ENCODE data around the gene PKP2.
A peak's percentile ranks its signal among the peaks of the same experiment; 100 is the strongest.
"Not testable (repeated sequence)": the region's sequence is repeated elsewhere in the genome, so short reads cannot be mapped to it uniquely, and the experiment has no call there.

The PKP2 gene

GRCh38 chr12:32879066-32879465, 17.5 kb downstream of the PKP2 start:
- H3K4me1 ChIP-seq (ENCODE audit: control insufficient read depth, insufficient read depth, low read length) = peaks cover 25% of the 10 kb centered on the region
- not testable (repeated sequence) for H3K9me3 ChIP-seq (ENCODE audit: control insufficient read depth, low read length); H3K36me3 ChIP-seq (ENCODE audit: control insufficient read depth, insufficient read depth, low read length, severe bottlenecking); H3K4me3 ChIP-seq (ENCODE audit: low read length); H3K9ac ChIP-seq (ENCODE audit: low read length); H3K27me3 ChIP-seq (replicated peaks; ENCODE audit: control insufficient read depth, insufficient read depth, low read length); DNase-seq (ENCODE audit: low read depth)

GRCh38 chr12:32877601-32878459, 18.7 kb downstream of the PKP2 start:
- peaks cover 4% of the 10 kb centered on the region for H3K27me3 ChIP-seq (replicated peaks; ENCODE audit: control insufficient read depth, insufficient read depth, low read length)
- H3K36me3 ChIP-seq (ENCODE audit: control insufficient read depth, insufficient read depth, low read length, severe bottlenecking) = no peaks in the 10 kb centered on the region
- peaks cover 25% of the 10 kb centered on the region for H3K4me1 ChIP-seq (ENCODE audit: control insufficient read depth, insufficient read depth, low read length)
- no peaks in the 10 kb centered on the region for H3K9me3 ChIP-seq (ENCODE audit: control insufficient read depth, low read length)
- peak overlapping the region; percentile 43 for H3K9ac ChIP-seq (ENCODE audit: low read length)
- no peak for DNase-seq (ENCODE audit: low read depth)
- no peak overlapping the region for H3K4me3 ChIP-seq (ENCODE audit: low read length)

DNA sequence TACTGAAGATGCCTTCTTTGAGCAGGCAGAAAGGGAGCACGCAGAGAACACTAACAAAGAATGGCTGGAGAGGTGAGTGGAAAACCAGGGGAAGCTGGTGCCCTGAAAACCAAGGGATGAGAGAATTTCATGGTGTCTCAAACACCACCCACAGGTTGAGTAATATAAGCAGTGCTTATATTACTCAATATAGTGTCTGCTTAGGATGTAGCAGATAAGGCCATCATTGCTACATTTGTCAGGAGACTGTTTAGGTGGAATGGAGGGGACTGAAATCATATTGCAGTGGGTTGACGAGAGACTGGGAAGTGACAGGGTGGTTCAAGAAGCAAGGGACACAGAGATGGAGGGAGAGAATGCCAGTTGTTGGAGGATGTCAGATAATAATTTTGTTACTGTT, 20.6 kb downstream of the PKP2 start:
- H3K4me3 ChIP-seq (ENCODE audit: low read length) = no peak overlapping the region
- DNase-seq (ENCODE audit: low read depth) = no peak
- H3K9ac ChIP-seq (ENCODE audit: low read length) = no peak overlapping the region
- H3K27me3 ChIP-seq (replicated peaks; ENCODE audit: control insufficient read depth, insufficient read depth, low read length) = peaks cover 4% of the 10 kb centered on the region
- no peaks in the 10 kb centered on the region for H3K9me3 ChIP-seq (ENCODE audit: control insufficient read depth, low read length)
- H3K4me1 ChIP-seq (ENCODE audit: control insufficient read depth, insufficient read depth, low read length) = peaks cover 25% of the 10 kb centered on the region
- H3K36me3 ChIP-seq (ENCODE audit: control insufficient read depth, insufficient read depth, low read length, severe bottlenecking) = no peaks in the 10 kb centered on the region

GRCh38 chr12:32874975-32875374, 21.6 kb downstream of the PKP2 start:
- no peak for DNase-seq (ENCODE audit: low read depth)
- no peak overlapping the region for H3K4me3 ChIP-seq (ENCODE audit: low read length)
- peaks cover 28% of the 10 kb centered on the region for H3K4me1 ChIP-seq (ENCODE audit: control insufficient read depth, insufficient read depth, low read length)
- no peaks in the 10 kb centered on the region for H3K9me3 ChIP-seq (ENCODE audit: control insufficient read depth, low read length)
- H3K27me3 ChIP-seq (replicated peaks; ENCODE audit: control insufficient read depth, insufficient read depth, low read length) = peaks cover 4% of the 10 kb centered on the region
- no peaks in the 10 kb centered on the region for H3K36me3 ChIP-seq (ENCODE audit: control insufficient read depth, insufficient read depth, low read length, severe bottlenecking)
- no peak overlapping the region for H3K9ac ChIP-seq (ENCODE audit: low read length)

DNA sequence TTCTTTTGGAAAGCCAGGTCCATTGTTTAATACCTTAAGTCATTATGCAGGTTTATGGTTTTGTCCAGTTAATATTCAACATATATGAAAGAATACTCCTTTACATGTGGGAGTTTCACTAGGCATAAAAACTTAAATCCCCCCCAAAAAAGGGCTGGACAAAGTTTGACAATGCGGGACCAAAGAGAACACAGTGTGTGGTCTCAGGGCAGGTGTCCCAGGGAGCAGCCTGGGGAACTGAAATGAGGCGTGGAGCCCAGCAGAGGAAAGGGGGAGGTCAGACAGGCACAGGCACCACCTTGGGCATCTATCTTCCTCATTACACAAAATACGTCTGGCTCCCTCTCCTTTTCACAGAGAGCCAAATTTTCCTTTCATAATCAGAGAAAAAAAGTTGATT, 22.5 kb downstream of the PKP2 start:
- Histone ChIP-seq H3K27me3 (replicated peaks; ENCODE audit: control insufficient read depth, insufficient read depth, low read length) (peaks cover 4% of the 10 kb centered on the region), H3K4me1 (ENCODE audit: control insufficient read depth, insufficient read depth, low read length) (peaks cover 29% of the 10 kb centered on the region), H3K36me3 (ENCODE audit: control insufficient read depth, insufficient read depth, low read length, severe bottlenecking) (no peaks in the 10 kb centered on the region), H3K4me3 (ENCODE audit: low read length) (no peak overlapping the region), H3K9me3 (ENCODE audit: control insufficient read depth, low read length) (no peaks in the 10 kb centered on the region), H3K9ac (ENCODE audit: low read length) (no peak overlapping the region)
- no peak for DNase-seq (ENCODE audit: low read depth)

DNA sequence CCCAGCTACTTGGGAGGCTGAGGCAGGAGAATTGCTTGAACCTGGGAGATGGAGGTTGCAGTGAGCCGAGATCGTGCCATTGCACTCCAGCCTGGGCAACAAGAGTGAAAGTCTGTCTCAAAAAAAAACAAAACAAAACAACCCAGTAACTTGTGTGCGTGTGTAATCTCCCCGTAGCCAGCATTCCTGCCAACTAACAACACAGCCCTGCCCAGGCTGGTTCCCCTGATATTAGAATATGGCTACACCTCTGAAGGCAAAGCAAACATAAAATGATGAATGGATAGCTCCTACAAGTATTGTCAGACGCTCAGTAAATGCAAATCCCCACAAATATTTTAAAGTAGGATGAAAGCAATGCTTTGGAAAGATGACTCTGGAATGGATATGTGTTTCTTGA, 24.2 kb downstream of the PKP2 start:
- H3K4me3 ChIP-seq (ENCODE audit: low read length); H3K36me3 ChIP-seq (ENCODE audit: control insufficient read depth, insufficient read depth, low read length, severe bottlenecking); DNase-seq (ENCODE audit: low read depth); H3K9me3 ChIP-seq (ENCODE audit: control insufficient read depth, low read length); H3K27me3 ChIP-seq (replicated peaks; ENCODE audit: control insufficient read depth, insufficient read depth, low read length); H3K9ac ChIP-seq (ENCODE audit: low read length): not testable (repeated sequence)
- peaks cover 21% of the 10 kb centered on the region for H3K4me1 ChIP-seq (ENCODE audit: control insufficient read depth, insufficient read depth, low read length)

DNA sequence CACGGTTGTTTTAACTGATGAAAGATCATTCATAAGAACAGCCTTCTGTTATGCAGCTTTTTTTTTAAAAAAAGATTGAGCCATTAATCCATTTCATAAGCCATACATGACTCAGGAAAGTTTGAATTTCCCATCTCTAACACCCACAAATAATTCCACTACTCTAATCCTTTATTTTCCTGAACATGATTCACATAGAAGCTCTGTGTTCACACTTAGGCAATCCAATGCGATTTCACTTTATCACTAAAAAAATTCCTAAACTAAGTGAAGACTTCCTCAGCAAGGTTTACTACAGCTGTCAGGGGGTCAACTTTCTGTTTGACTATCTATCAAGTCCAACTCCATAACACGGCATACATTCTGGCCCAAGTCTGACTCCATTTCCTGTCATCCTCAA, 25.9 kb downstream of the PKP2 start:
- Histone ChIP-seq H3K9ac (ENCODE audit: low read length) (no peak overlapping the region), H3K9me3 (ENCODE audit: control insufficient read depth, low read length) (no peaks in the 10 kb centered on the region), H3K4me3 (ENCODE audit: low read length) (no peak overlapping the region), H3K36me3 (ENCODE audit: control insufficient read depth, insufficient read depth, low read length, severe bottlenecking) (no peaks in the 10 kb centered on the region), H3K4me1 (ENCODE audit: control insufficient read depth, insufficient read depth, low read length) (peaks cover 5% of the 10 kb centered on the region), H3K27me3 (replicated peaks; ENCODE audit: control insufficient read depth, insufficient read depth, low read length) (peaks cover 4% of the 10 kb centered on the region)
- DNase-seq (ENCODE audit: low read depth) = no peak

GRCh38 chr12:32868885-32869284, 27.7 kb downstream of the PKP2 start:
- no peak for DNase-seq (ENCODE audit: low read depth)
- Histone ChIP-seq H3K27me3 (replicated peaks; ENCODE audit: control insufficient read depth, insufficient read depth, low read length) (no peaks in the 10 kb centered on the region), H3K9ac (ENCODE audit: low read length) (no peak overlapping the region), H3K4me1 (ENCODE audit: control insufficient read depth, insufficient read depth, low read length) (peaks cover 4% of the 10 kb centered on the region), H3K4me3 (ENCODE audit: low read length) (no peak overlapping the region), H3K9me3 (ENCODE audit: control insufficient read depth, low read length) (no peaks in the 10 kb centered on the region), H3K36me3 (ENCODE audit: control insufficient read depth, insufficient read depth, low read length, severe bottlenecking) (no peaks in the 10 kb centered on the region)

GRCh38 chr12:32864731-32865130, 31.8 kb downstream of the PKP2 start:
- H3K9me3 ChIP-seq (ENCODE audit: control insufficient read depth, low read length) = no peaks in the 10 kb centered on the region
- H3K4me3 ChIP-seq (ENCODE audit: low read length) = no peak overlapping the region
- no peaks in the 10 kb centered on the region for H3K27me3 ChIP-seq (replicated peaks; ENCODE audit: control insufficient read depth, insufficient read depth, low read length)
- no peaks in the 10 kb centered on the region for H3K36me3 ChIP-seq (ENCODE audit: control insufficient read depth, insufficient read depth, low read length, severe bottlenecking)
- H3K4me1 ChIP-seq (ENCODE audit: control insufficient read depth, insufficient read depth, low read length) = no peaks in the 10 kb centered on the region
- DNase-seq (ENCODE audit: low read depth) = no peak
- H3K9ac ChIP-seq (ENCODE audit: low read length) = no peak overlapping the region

DNA sequence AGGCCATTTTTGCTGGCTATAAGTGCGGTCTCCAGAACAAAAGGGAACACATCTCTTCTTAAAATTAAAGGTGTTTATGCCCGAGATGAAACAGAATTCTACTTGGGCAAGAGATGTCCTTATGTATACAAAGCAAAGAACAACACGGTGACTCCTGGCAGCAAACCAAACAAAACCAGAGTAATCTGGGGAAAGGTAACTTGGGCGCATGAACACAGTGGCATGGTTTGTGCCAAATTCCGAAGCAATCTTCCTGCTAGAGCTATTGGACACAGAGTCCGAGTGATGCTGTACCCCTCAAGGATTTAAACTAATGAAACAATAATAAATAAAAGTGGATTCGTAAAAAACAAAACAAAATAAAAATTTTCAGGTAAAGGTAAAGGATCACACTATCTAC, 33.4 kb downstream of the PKP2 start:
- DNase-seq (ENCODE audit: low read depth) = no peak
- H3K4me3 ChIP-seq (ENCODE audit: low read length) = no peak overlapping the region
- H3K36me3 ChIP-seq (ENCODE audit: control insufficient read depth, insufficient read depth, low read length, severe bottlenecking) = no peaks in the 10 kb centered on the region
- no peaks in the 10 kb centered on the region for H3K4me1 ChIP-seq (ENCODE audit: control insufficient read depth, insufficient read depth, low read length)
- no peaks in the 10 kb centered on the region for H3K27me3 ChIP-seq (replicated peaks; ENCODE audit: control insufficient read depth, insufficient read depth, low read length)
- no peaks in the 10 kb centered on the region for H3K9me3 ChIP-seq (ENCODE audit: control insufficient read depth, low read length)
- no peak overlapping the region for H3K9ac ChIP-seq (ENCODE audit: low read length)

GRCh38 chr12:32861658-32862057, 34.9 kb downstream of the PKP2 start:
- H3K4me3 ChIP-seq (ENCODE audit: low read length); H3K27me3 ChIP-seq (replicated peaks; ENCODE audit: control insufficient read depth, insufficient read depth, low read length); H3K4me1 ChIP-seq (ENCODE audit: control insufficient read depth, insufficient read depth, low read length); H3K9me3 ChIP-seq (ENCODE audit: control insufficient read depth, low read length); DNase-seq (ENCODE audit: low read depth); H3K36me3 ChIP-seq (ENCODE audit: control insufficient read depth, insufficient read depth, low read length, severe bottlenecking); H3K9ac ChIP-seq (ENCODE audit: low read length): not testable (repeated sequence)

- H3K27me3 ChIP-seq (replicated peaks; ENCODE audit: control insufficient read depth, insufficient read depth, low read length) = no peaks in the 10 kb centered on the region
- DNase-seq (ENCODE audit: low read depth) = no peak
- no peak overlapping the region for H3K9ac ChIP-seq (ENCODE audit: low read length)
- H3K4me1 ChIP-seq (ENCODE audit: control insufficient read depth, insufficient read depth, low read length) = no peaks in the 10 kb centered on the region
- H3K4me3 ChIP-seq (ENCODE audit: low read length) = no peak overlapping the region
- no peaks in the 10 kb centered on the region for H3K9me3 ChIP-seq (ENCODE audit: control insufficient read depth, low read length)
- H3K36me3 ChIP-seq (ENCODE audit: control insufficient read depth, insufficient read depth, low read length, severe bottlenecking) = no peaks in the 10 kb centered on the region
Measured at GRCh38 chr12:32860192-32860591, 36.4 kb downstream of the PKP2 start.

Data from adipocyte (in vitro differentiated cells).